Measurements from ENCODE around the gene PPIC.
"Not testable (repeated sequence)": the region's sequence is repeated elsewhere in the genome, so short reads cannot be mapped to it uniquely, and the experiment has no call there.

PPIC gene

DNA sequence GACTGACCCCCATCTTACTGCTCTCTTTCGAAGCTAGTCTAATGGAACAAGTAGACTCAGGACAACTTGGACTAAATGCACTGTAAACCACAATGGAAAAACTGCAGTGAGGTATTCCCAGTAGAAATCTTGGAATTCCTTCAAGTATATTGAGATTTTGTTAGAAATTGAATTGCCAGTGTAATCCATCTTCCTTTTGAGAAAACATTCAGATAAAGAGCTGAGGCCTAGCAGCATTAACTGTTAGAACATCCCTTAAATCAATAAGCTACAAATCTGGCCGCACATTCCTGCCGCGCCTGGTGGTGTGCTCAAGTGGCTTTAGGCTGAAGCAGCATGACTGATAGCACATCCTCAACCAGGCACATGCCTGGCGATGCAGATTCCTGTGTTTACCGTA is 29.3 kb downstream of the PPIC start:
- no peak for DNase-seq

DNA sequence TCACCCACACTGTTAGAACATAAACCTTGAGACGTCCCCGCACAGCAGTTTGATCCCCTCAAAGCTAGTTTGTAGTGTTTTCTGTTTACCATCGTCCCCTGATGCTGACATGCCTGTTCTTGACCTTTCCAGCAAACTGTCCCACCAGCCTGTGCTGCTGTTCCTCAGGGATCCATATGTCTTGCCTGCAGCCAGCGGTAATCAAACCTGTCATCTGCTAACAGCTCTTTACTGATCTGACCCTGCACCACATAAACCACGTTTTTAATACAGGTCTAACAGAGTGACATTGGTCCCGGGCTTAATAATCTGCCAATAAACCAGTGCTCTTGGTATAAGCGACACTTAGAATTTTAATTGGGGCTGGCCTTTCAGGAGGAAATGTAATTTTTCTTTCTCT is 34.7 kb downstream of the PPIC start:
- no peak for DNase-seq

DNA sequence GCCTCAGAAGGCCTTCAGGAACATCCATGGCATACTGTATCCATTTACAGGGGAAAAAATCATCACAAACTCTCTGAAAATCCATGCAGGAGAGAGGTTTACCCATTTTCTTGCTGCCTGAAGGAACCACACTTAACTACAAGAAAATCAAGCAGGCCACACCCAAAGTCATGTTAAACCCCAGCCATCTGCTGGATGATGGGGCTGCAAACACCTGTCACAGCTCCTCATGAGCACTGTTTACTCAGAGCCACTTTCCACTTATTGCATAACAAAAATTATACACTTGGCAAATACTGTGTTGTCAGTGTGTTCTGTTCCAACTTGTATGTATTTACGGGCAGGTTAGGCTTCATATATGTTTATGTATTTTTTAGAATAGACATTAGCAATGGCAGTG is 35.8 kb downstream of the PPIC start:
- DNase-seq = no peak

DNA sequence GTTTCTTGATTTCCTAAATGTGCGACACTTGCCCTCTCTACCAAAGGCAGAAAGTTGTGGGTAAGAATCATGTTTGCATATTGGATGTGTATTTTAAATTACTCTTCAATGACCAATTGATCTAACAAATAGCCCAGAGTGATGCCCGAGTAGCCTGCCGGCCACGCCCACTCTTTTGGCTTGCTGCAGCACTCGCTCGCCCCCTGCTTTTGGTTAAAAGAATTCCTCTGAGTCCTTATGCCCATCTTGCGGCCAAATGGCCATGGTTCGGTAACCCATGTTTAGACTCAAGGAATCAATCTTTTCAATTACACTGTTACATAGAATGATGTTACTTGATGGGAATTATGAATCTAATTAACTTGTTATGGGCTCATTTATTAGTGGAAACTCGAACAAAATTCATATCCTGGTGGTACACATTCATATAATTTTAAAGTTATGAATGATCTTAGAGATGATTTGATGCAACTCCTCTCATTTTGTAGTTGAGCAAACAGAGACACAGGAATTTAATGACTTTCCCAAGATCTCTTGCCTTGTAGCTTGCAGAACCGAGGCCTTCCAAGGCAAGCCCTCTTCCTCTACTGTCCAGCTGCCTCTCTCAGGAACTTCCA is 36.5 kb downstream of the PPIC start:
- no peak for DNase-seq

DNA sequence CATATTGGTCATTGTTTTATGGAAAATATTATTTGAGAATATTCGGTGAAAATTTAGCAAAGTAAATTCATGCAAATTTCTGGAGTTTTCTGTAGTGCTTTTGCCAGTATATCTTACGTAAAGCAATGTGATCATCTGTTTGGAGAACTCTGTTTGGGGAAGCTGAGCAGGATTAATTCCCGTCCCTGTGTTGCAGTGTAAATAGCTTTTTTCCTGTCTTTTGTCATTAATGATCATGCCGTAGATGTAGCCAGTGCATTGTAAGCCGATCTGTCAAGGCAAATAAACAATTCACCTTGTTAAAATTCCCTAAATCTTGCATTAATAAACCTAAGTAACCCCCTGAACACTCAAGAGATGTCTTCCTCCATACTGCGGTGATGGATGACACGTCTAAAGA is 39.2 kb downstream of the PPIC start:
- no peak for DNase-seq

DNA sequence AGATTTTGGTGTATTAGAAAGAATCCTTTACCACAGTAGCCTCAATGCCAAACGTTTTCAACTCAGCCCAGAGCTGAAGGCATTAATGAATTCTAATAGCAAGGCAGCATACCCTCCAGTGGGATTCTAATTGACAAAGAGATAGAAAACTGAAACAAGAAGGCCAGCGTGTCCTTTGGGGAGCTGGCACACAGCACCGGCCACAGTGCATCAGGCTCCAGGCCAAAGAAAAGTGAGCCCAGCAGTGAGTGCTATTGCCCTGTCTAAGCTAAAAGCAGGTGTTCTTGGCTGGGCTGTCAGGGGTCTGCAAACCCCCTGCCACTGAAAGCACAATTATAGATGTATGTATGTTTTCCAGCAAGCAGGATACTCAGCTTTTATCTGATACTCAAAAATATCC is 40.4 kb downstream of the PPIC start:
- no peak for DNase-seq

DNA sequence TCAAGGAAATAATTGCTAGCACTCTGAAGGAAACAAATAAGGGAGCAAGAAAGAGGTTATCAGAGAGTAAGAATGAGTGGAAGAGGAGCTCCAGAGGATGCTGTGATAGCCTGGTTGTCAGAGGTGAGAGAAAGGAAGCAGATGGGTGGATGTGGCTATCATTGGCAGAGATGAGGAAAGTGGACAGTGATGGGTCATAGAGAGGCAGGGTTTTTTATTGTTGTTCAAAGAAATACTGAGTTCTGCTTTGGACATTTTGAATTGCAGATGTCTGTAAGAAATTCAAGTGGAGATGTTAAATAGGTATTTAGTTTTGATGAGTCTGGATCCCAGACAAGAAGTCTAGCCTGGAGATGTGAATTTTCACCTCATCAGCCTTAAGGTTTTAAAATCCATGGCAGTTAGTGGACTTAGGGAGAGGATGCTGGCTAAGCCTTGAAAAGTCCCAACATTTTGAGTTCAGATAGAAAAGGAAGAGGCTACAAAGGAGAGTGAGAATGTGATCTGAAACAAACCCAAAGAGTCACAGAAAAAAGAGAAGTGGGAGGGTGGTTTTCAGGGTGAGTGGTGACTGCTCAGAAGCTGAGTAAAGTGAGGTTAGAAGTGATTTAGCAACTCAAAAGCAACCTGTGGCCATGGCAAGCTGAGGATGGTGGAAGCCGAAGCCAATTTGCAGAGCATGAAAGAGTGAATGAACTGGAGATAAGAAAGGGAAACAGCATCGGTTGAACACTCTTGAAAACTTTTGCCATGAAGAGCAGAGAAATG is 50.4 kb downstream of the PPIC start:
- DNase-seq = no peak

DNA sequence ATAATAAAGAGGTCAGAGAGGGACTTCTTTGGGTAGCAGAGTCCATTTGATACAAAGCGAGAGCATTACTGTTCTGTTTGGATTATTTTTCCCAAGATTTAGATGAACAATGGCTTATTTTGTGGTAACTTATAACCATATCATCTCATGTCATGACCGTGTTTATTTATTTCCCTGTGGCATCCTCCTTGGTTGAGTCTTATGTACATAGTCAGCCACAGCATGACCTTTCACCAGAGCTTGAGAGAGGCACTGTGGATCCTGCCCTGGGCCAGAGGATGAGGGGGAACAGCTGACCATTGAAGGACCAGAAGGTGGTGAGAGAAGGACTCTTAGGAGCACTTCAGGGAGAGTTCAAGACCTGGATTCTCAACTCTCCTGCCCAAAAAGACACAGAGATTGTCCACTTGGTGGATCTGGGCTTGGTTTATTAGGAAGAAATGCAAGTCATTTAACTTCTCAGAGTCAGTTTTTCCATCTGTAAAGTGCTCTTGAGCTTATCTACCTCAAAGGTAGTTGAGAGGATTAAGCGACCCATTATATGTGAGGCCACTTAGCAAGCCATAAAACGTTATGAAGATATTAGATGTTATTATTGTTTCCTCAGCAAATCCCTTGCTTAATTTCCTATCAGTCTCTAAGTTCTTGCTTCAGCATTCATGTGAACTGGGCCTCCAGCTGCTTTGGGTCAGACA is 51.4 kb downstream of the PPIC start:
- DNase-seq = no peak

DNA sequence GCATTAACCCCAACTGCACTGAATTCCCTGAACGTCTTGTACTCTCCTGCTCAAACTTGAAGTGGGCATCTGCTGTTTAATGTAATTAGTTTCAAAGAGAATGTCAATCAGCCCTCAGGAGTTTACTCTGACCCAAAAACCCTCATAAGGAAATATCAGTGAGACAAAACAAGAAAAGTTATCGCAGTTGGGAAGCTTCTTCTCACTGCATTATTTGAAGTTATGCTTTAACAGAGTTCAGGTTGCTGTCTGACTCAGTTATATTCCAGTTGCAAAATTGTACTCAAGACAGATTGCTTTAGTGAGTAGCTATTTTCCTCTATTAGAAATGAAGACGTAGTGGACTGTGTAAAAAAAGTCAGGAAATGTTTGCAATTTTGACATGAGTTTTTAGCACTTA is 52.1 kb downstream of the PPIC start:
- DNase-seq = no peak

DNA sequence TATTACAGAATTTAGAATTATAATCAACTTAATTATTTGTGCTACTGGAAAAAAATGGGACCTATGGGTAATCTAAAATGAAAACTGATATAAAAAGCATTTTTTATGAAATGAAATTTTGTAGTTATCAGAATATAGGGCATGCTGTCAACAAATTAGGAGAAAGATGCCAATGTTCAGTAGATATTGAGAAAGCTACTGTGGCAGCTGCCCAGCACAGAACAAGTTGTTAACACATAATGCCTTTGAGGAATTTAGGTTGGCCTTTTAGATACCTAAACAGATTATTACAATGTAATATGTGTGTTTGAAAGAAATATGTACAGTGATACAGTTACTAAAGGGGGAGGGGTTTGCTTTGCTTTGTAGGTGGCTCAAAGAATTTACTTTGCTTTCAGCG is 54.1 kb downstream of the PPIC start:
- no peak for DNase-seq

DNA sequence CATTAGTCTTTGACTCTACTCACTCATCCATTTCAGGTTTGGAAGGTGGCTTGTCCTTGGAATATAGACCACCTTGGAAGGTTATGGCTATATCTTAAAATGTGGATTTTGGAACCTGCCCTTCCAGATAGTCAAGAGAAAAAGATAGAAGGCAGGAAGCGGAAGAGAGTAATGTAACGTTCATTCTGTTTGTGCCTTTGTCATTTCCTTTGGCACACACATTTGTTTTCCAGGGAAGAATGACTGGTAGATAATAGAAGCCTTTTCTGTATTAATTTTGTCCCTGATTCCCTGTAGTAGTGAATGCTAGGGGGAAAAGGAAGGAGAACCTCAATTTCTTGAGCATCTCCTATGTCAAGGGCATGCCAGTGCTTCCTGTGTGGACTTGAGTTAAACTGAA is 54.7 kb downstream of the PPIC start:
- DNase-seq = no peak

DNA sequence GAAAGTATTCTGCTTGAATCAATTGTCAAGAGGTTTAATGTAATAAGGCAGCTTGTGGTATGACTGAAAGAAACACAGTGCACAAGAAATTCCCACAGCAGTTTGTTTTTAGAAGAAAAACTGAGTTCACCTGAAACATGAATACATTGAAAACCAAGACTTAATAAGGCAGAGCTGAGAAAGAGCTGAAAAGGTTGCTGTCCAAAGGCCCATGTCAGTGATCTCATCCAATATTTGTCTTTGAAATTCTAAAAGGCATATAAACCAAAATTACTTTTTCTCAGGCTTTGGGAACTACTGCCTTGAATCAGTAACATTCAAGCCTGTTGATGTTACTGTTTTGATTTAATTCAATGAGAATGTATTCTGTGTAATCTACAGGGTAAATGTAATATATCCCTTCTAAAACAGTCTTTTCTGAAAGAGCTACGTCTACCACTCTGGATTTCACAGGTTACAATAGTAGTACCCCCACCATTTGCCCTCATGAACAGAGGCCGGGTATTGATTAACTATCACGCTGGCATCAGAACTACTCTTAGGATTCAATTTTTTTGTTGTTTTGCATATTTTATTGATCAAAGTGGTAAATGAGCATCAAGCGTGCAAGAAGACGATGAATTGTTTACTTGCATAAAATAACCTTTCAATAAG is 57.8 kb downstream of the PPIC start:
- no peak for DNase-seq

DNA sequence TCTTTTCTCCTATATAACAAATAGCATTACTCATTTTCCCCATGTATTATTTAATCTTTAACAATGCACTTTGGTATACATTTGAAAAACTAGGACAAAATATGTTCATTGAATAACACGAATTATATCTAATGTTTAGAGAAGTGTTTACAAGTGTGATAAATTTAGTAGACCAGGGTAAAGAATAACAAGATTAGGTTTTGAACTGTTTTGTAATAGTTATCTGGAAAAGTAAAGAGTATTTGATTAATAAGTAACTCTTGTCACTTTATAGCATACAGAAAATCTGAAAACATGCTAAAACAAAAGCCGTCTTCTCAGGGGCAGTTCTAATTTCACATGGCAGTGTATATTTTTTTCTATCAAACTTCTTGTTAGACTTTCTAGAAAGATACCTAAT is 58.5 kb downstream of the PPIC start:
- no peak for DNase-seq

DNA sequence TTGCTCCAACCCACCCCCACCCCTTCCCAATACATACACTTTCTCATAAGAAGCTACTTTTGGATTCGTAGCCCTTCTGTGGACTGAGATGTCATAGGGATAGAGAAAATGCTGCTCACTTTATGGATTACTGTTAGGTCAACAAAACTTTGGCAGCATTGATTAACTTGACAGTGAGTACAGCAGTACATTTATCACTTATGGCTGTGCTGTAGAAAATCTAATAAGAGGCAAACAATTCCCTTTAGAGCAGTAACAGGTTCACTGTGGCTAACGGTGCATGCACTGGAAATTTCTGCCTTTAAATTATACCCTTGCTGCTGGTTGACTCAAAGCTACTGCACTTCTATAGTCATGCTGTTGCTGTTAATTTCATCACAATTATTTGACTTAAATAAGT is 59.2 kb downstream of the PPIC start:
- DNase-seq = no peak

DNA sequence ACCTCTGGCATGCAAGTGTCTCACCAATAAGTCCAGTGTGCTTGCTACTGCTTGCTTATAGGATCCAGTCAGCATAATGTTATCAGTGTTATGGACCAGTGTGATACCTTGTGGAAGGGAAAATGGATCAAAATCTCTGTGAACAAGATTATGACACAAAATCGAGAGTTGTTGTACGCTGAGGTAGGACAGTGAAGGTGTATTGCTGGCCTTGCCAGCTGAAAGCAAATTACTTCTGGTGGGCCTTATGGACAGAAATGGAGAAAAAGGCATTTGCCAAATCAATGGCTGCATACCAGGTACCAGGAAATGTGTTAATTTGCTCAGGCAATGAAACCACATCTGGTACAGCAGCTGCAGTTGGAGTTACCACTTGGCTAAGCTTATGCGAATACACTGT is 62.3 kb downstream of the PPIC start:
- DNase-seq = not testable (repeated sequence)

DNA sequence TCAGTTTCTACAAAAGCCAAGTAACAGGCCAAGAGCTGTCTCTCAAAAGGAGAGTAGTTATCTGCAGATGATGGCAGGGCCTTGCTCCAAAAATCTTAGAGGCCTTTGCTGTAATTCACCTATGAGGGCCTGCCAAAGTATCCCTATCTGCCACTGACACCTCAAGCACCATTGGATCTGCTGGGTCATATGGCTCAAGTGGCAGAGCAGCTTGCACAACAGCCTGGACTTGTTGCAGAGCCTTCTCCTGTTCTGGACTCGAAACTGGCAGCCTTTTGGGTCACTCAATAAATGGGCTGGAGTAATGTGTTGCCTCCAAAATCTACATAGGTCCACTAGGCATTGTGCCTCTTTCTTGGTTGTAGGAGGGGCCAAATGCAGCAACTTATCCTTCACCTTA is 62.8 kb downstream of the PPIC start:
- DNase-seq = not testable (repeated sequence)

Measured in amniotic stem cell (primary cell).